OCI-LY3 (cell line): ENCODE data around the gene ATP8A2.

ENCODE experiments used
- CTCF ChIP-seq: fragments of 200-600, 300-600 bp; sonication (generic); IDR thresholded peaks from 2 replicates; pipeline ENCODE4 v1.5.1; 2014; ENCODE audit warnings: antibody characterized with exemption, low read length, low read depth
- EZH2phosphoT487 ChIP-seq: fragments of 200-600 bp; shearing (Covaris generic); IDR thresholded peaks from 2 replicates; pipeline ENCODE4 v1.6.1; 2018; ENCODE audit warnings: antibody characterized with exemption, mixed run types, low read depth

DNA sequence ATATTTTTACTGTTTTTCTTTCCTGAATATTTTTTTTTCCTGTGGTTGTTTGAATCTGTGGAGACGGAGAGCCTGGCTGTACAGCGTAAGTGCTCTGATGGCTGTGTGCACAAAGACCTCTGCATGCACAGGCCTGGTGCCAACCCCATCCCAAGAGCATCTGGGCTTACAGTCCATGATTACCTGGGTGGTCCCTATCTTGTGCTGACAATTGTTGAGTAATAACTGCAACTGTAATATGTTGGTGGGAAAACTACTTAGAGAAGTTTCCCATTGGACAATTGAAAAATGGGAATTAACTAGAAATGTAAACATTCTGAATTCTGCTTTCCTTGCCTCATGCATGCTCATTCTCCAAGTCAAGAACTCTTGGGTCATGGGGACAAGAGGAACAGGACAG is 411.3 kb downstream of the ATP8A2 start:
- TF ChIP-seq CTCF: no peak
- TF ChIP-seq EZH2phosphoT487: no peak
